Endothelial cell of umbilical vein (primary cell): ENCODE results near the gene COL6A2. TPM values are rescaled to one million over a fixed set of nuclear protein-coding genes. Genes with fewer than 3 reads are reported as not detected.

ENCODE experiments used
- BruUV-seq: library from RNA; stranded (reverse); fragments of 400-500 nt; replicated peaks from 2 replicates; lab custom pipeline; 2021; lab: Mats Ljungman, UMichigan
- CTCF ChIA-PET: fragments of 300-600, 350-600 bp; sonication (Branson Sonifier 250); formaldehyde crosslinking; loops from one replicate; lab custom pipeline; 2021; ENCODE audit warnings: antibody characterized with exemption, inconsistent platforms; lab: Charles Lee
- POLR2A ChIA-PET: fragments of 300-600, 350-600 bp; sonication (Branson Sonifier 250); formaldehyde crosslinking; loops from one replicate; lab custom pipeline; 2021; ENCODE audit warnings: antibody characterized with exemption, inconsistent platforms; lab: Charles Lee
- DNase-seq: peaks from one replicate; pipeline ENCODE4 v3.0.0-alpha.2; 2011; ENCODE audit warnings: low read depth, low spot score
- FAIRE-seq: peaks from 2 replicates; lab custom pipeline; 2011; peaks lifted over from hg19 to GRCh38; lab: Jason Lieb, UNC
- H2AFZ ChIP-seq: 2 replicates; pipeline ENCODE4 v1.6.0; 2012; ENCODE audit warnings: low read depth, low read length, control low read depth, inconsistent platforms
- H3K27ac ChIP-seq: 2 replicates; pipeline ENCODE4 v1.5.1; 2011; ENCODE audit warnings: low read depth, mild to moderate bottlenecking, control low read depth, low read length, moderate library complexity; ENCODE audit not compliant: insufficient read depth
- H3K27me3 ChIP-seq, 2 experiments: 2 replicates each; pipeline versions ENCODE4 v1.6.0 to v1.6.1; 2011; ENCODE audit warnings: low read length in 2 of 2, mixed read lengths in 1 of 2; ENCODE audit not compliant: control insufficient read depth in 2 of 2, insufficient read depth in 2 of 2
- H3K36me3 ChIP-seq, 2 experiments: 2 replicates in 1 of 2; 3 replicates in 1 of 2; pipeline ENCODE4 v1.5.1; 2011; ENCODE audit warnings: low read length in 2 of 2, mild to moderate bottlenecking in 1 of 2, moderate library complexity in 1 of 2; ENCODE audit not compliant: control insufficient read depth in 2 of 2, insufficient read depth in 2 of 2; ENCODE audit errors: extremely low read depth in 1 of 2
- H3K4me1 ChIP-seq: 3 replicates; pipeline ENCODE4 v1.5.1; 2011; ENCODE audit warnings: mild to moderate bottlenecking, low read length; ENCODE audit not compliant: control insufficient read depth, insufficient read depth; ENCODE audit errors: extremely low read depth
- H3K4me2 ChIP-seq: 2 replicates; pipeline ENCODE4 v1.6.1; 2011; ENCODE audit warnings: low read length, control low read depth, mixed read lengths; ENCODE audit not compliant: insufficient read depth
- H3K4me3 ChIP-seq, 3 experiments: fragments of 200-600 bp in 1 of 3; sonication (generic), shearing (Covaris generic) in 1 of 3; replicated peaks in 1 of 3; 2 replicates each; pipeline ENCODE4 v1.5.1; 2011 to 2016; ENCODE audit warnings: control low read depth in 3 of 3, low read length in 3 of 3, mild to moderate bottlenecking in 2 of 3, inconsistent platforms in 1 of 3, low read depth in 1 of 3, moderate library complexity in 1 of 3; ENCODE audit not compliant: insufficient read depth in 1 of 3
- H3K79me2 ChIP-seq: 2 replicates; pipeline ENCODE4 v1.6.0; 2012; ENCODE audit warnings: low read length, inconsistent platforms; ENCODE audit not compliant: control insufficient read depth, insufficient read depth
- H3K9ac ChIP-seq: replicated peaks from 2 replicates; pipeline ENCODE3; 2011; ENCODE audit warnings: low read length, control low read depth; ENCODE audit not compliant: insufficient read depth; ENCODE audit errors: extremely low read depth
- H3K9me1 ChIP-seq: replicated peaks from 3 replicates; pipeline ENCODE4 v1.6.0; 2011; ENCODE audit warnings: mild to moderate bottlenecking, low read length; ENCODE audit not compliant: control insufficient read depth, insufficient read depth; ENCODE audit errors: extremely low read depth
- H3K9me3 ChIP-seq: replicated peaks from 2 replicates; pipeline ENCODE4 v1.5.1; 2012; ENCODE audit warnings: low read length, inconsistent platforms; ENCODE audit not compliant: control insufficient read depth, insufficient read depth
- H4K20me1 ChIP-seq: replicated peaks from 2 replicates; pipeline ENCODE3; 2011; ENCODE audit warnings: mild to moderate bottlenecking, low read length; ENCODE audit not compliant: control insufficient read depth, insufficient read depth; ENCODE audit errors: extremely low read depth
- EZH2 ChIP-seq: IDR thresholded peaks from 2 replicates; pipeline ENCODE4 v1.6.1; 2012; ENCODE audit warnings: borderline replicate concordance, low read depth, mild to moderate bottlenecking, moderate library complexity, low read length, inconsistent platforms; ENCODE audit not compliant: severe bottlenecking
- FOS ChIP-seq: IDR thresholded peaks from 2 replicates; pipeline ENCODE4 v1.6.1; 2011; ENCODE audit warnings: mild to moderate bottlenecking, low read length, moderate library complexity, borderline replicate concordance; ENCODE audit not compliant: insufficient read depth
- GATA2 ChIP-seq: IDR thresholded peaks from 2 replicates; pipeline ENCODE4 v1.7.0; 2011; ENCODE audit warnings: low read depth, mild to moderate bottlenecking, moderate library complexity, mixed read lengths, low read length; ENCODE audit not compliant: insufficient read length, insufficient read depth
- JUN ChIP-seq: IDR thresholded peaks from 2 replicates; pipeline ENCODE4 v1.6.1; 2011; ENCODE audit warnings: borderline replicate concordance, low read depth; ENCODE audit not compliant: insufficient read length, insufficient read depth
- MYC ChIP-seq: IDR thresholded peaks from one replicate; pipeline ENCODE4 v1.6.1; 2011; ENCODE audit warnings: mild to moderate bottlenecking, low read depth, low read length
- POLR2A ChIP-seq: IDR thresholded peaks from 2 replicates; pipeline ENCODE4 v1.6.1; 2012; ENCODE audit warnings: low read depth, mild to moderate bottlenecking, control low read depth, low read length
- POLR2AphosphoS5 ChIP-seq: IDR thresholded peaks from 2 replicates; pipeline ENCODE4 v1.6.1; 2012; ENCODE audit warnings: low read depth, mild to moderate bottlenecking, control low read depth, low read length, moderate library complexity; ENCODE audit not compliant: insufficient read depth
- dilution Hi-C: fragments of 300-500 bp; cut with MboI; formaldehyde crosslinking; loops from one replicate; pipeline ENCODE4 v1.15.0; 2019; ENCODE audit warnings: low sequenced_read_pairs; ENCODE audit not compliant: extremely low pct_ligation_motif_present
- intact Hi-C: fragments of 100-400 bp; cut with micrococcal nuclease; formaldehyde crosslinking; loops from one replicate; pipeline ENCODE4 v1.10.0; 2022
- polyA plus RNA-seq, 4 experiments: library from polyadenylated mRNA; depleted of rRNA in 3 of 4; stranded (reverse) in 3 of 4; unstranded in 1 of 4; fragments of >200 nt; gene quantifications; 2 replicates each; pipeline versions ENCODE4 v1.2.1 to v1.2.3, GENCODE V29; 2011 to 2012; ENCODE audit warnings: missing spikeins in 1 of 4
- total RNA-seq: library from RNA; stranded (reverse); gene quantifications from 2 replicates; pipeline ENCODE4 v1.2.3, GENCODE V29; 2021
- TF ChIP-seq, protein P1 (sequence below), 2 donors: IDR thresholded peaks; 1 replicate in 1 of 2; 2 replicates in 1 of 2; pipeline ENCODE4 v1.5.1; 2011; ENCODE audit warnings: low read length in 2 of 2, mild to moderate bottlenecking in 2 of 2, moderate library complexity in 2 of 2, control low read depth in 1 of 2, inconsistent platforms in 1 of 2, low read depth in 1 of 2; ENCODE audit not compliant: insufficient read depth in 1 of 2; ENCODE audit errors: extremely low read depth in 1 of 2
- TF ChIP-seq, protein P2 (sequence below): IDR thresholded peaks from 2 replicates; pipeline ENCODE4 v1.6.1; 2011; ENCODE audit not compliant: insufficient read depth, insufficient read length

Gene COL6A2
- total and polyA plus RNA-seq, 2 donors (not counting 3 experiments of a cell fraction or from before 2014, with no cell fraction given): 3.4 to 6.1 TPM

DNA sequence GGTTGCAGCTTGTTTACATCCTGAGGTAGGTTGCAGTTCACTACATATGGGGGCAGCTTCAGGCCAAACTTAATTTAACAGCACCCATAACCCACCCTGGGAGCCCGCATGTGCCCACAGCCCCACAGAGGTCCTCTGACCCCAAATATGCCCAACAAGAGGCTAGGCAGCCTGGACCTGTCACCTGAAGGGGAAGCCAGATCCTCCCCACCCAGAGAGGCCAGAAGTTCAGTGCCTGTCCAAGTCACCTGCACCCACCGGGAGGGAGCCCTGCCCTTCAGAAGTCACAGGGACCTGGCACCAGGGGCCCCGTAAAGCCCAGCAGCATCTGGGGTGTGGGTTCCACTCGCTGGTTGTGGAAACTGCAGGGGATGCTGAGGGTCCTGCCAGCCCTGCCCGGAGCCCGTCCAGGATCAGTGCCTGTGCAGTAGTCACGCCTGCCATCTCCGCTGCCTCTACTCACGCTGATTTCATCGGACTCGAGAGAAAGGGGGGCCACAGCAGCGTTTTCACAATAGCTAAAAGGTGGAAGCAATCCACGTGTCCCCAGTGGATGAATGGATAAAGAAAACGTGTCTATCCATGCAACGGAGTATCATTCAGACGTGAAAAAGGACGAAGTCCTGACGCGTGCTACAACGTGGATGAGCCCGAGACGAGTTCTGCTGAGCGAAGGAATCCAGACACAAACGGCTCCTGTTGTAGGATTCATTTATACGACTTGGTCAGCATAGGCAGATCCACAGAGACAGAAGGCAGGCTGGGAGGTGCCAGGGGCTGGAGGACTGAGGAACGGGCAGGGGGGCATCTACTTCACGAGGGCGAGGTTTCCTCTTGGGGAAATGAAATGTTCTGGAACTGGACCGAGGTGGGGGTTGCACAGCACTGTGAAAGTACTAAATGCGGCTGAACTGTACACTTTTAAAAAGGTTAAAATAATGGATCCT lies 33.9 kb upstream of the COL6A2 start:
- Histone ChIP-seq H3K27ac (no peak overlapping the region), H3K4me2 (no peak overlapping the region), H3K9me1 (no peaks in the 10 kb centered on the region), H3K9me3 (no peaks in the 10 kb centered on the region), H2AFZ (no peak overlapping the region), H3K9ac (no peak overlapping the region), H3K79me2 (no peaks in the 10 kb centered on the region), H3K4me3 (no peak overlapping the region), H3K27me3 (peaks cover 20 to 23% of the 10 kb centered on the region in 2 experiments), H3K4me1 (no peaks in the 10 kb centered on the region), H4K20me1 (no peaks in the 10 kb centered on the region), H3K36me3 (no peaks in the 10 kb centered on the region)
- intact Hi-C loops: no loop called here
- POLR2A ChIA-PET: no interaction called here
- TF ChIP-seq MYC (no peak), JUN (no peak), POLR2AphosphoS5 (no peak), POLR2A (no peak), EZH2 (no peak), FOS (no peak), GATA2 (no peak)
- TF ChIP-seq, protein P1, sequence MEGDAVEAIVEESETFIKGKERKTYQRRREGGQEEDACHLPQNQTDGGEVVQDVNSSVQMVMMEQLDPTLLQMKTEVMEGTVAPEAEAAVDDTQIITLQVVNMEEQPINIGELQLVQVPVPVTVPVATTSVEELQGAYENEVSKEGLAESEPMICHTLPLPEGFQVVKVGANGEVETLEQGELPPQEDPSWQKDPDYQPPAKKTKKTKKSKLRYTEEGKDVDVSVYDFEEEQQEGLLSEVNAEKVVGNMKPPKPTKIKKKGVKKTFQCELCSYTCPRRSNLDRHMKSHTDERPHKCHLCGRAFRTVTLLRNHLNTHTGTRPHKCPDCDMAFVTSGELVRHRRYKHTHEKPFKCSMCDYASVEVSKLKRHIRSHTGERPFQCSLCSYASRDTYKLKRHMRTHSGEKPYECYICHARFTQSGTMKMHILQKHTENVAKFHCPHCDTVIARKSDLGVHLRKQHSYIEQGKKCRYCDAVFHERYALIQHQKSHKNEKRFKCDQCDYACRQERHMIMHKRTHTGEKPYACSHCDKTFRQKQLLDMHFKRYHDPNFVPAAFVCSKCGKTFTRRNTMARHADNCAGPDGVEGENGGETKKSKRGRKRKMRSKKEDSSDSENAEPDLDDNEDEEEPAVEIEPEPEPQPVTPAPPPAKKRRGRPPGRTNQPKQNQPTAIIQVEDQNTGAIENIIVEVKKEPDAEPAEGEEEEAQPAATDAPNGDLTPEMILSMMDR (IDR thresholded peaks at IDR 0.05; ENCODE audit: extremely low read depth in 1 of 2, insufficient read depth in 1 of 2, low read depth in 1 of 2, low read length in 2 of 2): no peak
- TF ChIP-seq, protein P2, sequence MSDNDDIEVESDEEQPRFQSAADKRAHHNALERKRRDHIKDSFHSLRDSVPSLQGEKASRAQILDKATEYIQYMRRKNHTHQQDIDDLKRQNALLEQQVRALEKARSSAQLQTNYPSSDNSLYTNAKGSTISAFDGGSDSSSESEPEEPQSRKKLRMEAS: no peak
- CTCF ChIA-PET: no interaction called here
- no peak for DNase-seq
- no peak for FAIRE-seq
- dilution Hi-C loops: no loop called here
- no TSS peak for BruUV-seq
